ENCODE data around the gene SPDYE6. TPM values are rescaled to one million over a fixed set of nuclear protein-coding genes. Genes with fewer than 3 reads are reported as not detected.

The SPDYE6 gene
- total RNA-seq, 1 experiment from 2014 or later: not detected

- TF ChIP-seq REST (IDR thresholded peaks at IDR 0.05; ENCODE audit: low read depth) (no peak), CTCF (IDR thresholded peaks at IDR 0.05 in 2 of 3, conservative IDR thresholded peaks at IDR 0.05 in 1 of 3; ENCODE audit: borderline replicate concordance in 1 of 3, insufficient read depth in 1 of 3, low read depth in 2 of 3, low read length in 2 of 3) (no peak), JUND (IDR thresholded peaks at IDR 0.05) (no peak), EZH2 (IDR thresholded peaks at IDR 0.05) (no peak), POLR2A (IDR thresholded peaks at IDR 0.05; ENCODE audit: borderline replicate concordance, extremely low read depth, insufficient read depth, insufficient read length) (no peak), ZFX (IDR thresholded peaks at IDR 0.05) (no peak), CEBPB (IDR thresholded peaks at IDR 0.05; ENCODE audit: low read depth) (no peak), ATF3 (IDR thresholded peaks at IDR 0.05) (no peak), YY1 (IDR thresholded peaks at IDR 0.05; ENCODE audit: extremely low read depth, insufficient replicate concordance, low read depth, low read length) (no peak)
Measured at GRCh38 chr7:102306916-102307677, 49.1 kb downstream of the SPDYE6 start (continued).
